HepG2 (cell line): ENCODE data around the gene AMZ2. TPM values are rescaled to one million over a fixed set of nuclear protein-coding genes. Genes with fewer than 3 reads are reported as not detected.
A peak's percentile ranks its signal among the peaks of the same experiment; 100 is the strongest.

Experiments used
- CSRNP2 ChIP-seq: sonication (generic); formaldehyde crosslinking; conservative IDR thresholded peaks from 2 replicates; pipeline ENCODE4 v1.8.0; 2022; ENCODE audit warnings: low read depth, missing genetic modification reagents
- HBP1 ChIP-seq: IDR thresholded peaks from 2 replicates; pipeline ENCODE4 v1.6.1; 2016; ENCODE audit warnings: low read depth, control low read depth
- HCFC1 ChIP-seq: fragments of 150-350 bp; IDR thresholded peaks from 2 replicates; pipeline ENCODE4 v1.6.1; 2014; ENCODE audit warnings: low read depth, low read length
- KLF9 ChIP-seq: IDR thresholded peaks from 2 replicates; pipeline ENCODE4 v1.6.1; 2016; ENCODE audit warnings: low read depth
- MBD4 ChIP-seq: IDR thresholded peaks from 2 replicates; pipeline ENCODE4 v1.6.1; 2012; ENCODE audit warnings: low read length, inconsistent platforms, borderline replicate concordance
- MEIS2 ChIP-seq: sonication (generic); formaldehyde crosslinking; IDR thresholded peaks from 2 replicates; pipeline ENCODE4 v1.9.0; 2021; ENCODE audit warnings: mild to moderate bottlenecking, missing genetic modification reagents
- MLLT10 ChIP-seq: sonication (generic); formaldehyde crosslinking; IDR thresholded peaks from 2 replicates; pipeline ENCODE4 v1.4.0; 2020; ENCODE audit warnings: missing genetic modification reagents
- MYPOP ChIP-seq: sonication (generic); formaldehyde crosslinking; IDR thresholded peaks from 2 replicates; pipeline ENCODE4 v1.8.1; 2023; ENCODE audit warnings: mild to moderate bottlenecking, moderate library complexity, missing genetic modification reagents
- PCBP2 ChIP-seq: fragments of 200-400 bp; formaldehyde crosslinking; optimal IDR thresholded peaks from 2 replicates; pipeline ENCODE3; 2018; ENCODE audit warnings: low read length, low read depth; ENCODE audit not compliant: poor library complexity, severe bottlenecking
- SP5 ChIP-seq: IDR thresholded peaks from 2 replicates; pipeline ENCODE4 v1.6.1; 2016; ENCODE audit warnings: low read depth, borderline replicate concordance
- SRSF9 ChIP-seq: fragments of 200-400 bp; formaldehyde crosslinking; IDR thresholded peaks from 2 replicates; pipeline ENCODE4 v1.6.1; 2018; ENCODE audit warnings: borderline replicate concordance, mild to moderate bottlenecking, low read depth, low read length; ENCODE audit not compliant: insufficient read depth, poor library complexity, severe bottlenecking
- TBX3 ChIP-seq: fragments of 450-650 bp; IDR thresholded peaks from 2 replicates; pipeline ENCODE4 v1.6.1; 2017; ENCODE audit warnings: antibody characterized with exemption, mild to moderate bottlenecking, inconsistent platforms, borderline replicate concordance
- USF2 ChIP-seq, 2 experiments: sonication (generic) in 1 of 2; formaldehyde crosslinking in 1 of 2; IDR thresholded peaks; 2 replicates each; pipeline versions ENCODE4 v1.5.1 to v1.6.1; 2011 to 2020; ENCODE audit warnings: borderline replicate concordance in 1 of 2, low read depth in 1 of 2, low read length in 1 of 2, mild to moderate bottlenecking in 1 of 2, missing genetic modification reagents in 1 of 2, moderate library complexity in 1 of 2
- ZBTB20 ChIP-seq: sonication (generic); formaldehyde crosslinking; IDR thresholded peaks from 2 replicates; pipeline ENCODE4 v1.8.1; 2023; ENCODE audit warnings: missing genetic modification reagents, low read depth, mild to moderate bottlenecking, borderline replicate concordance
- ZBTB39 ChIP-seq: sonication (generic); formaldehyde crosslinking; IDR thresholded peaks from 2 replicates; pipeline ENCODE4 v1.5.0; 2020; ENCODE audit warnings: missing genetic modification reagents
- ZFP62 ChIP-seq: sonication (generic); formaldehyde crosslinking; IDR thresholded peaks from 2 replicates; pipeline ENCODE4 v1.4.0; 2020; ENCODE audit warnings: missing genetic modification reagents
- ZFP82 ChIP-seq: sonication (generic); formaldehyde crosslinking; IDR thresholded peaks from 2 replicates; pipeline ENCODE4 v1.5.1; 2020; ENCODE audit warnings: mild to moderate bottlenecking, missing genetic modification reagents, borderline replicate concordance
- ZSCAN20 ChIP-seq: sonication (generic); formaldehyde crosslinking; IDR thresholded peaks from 2 replicates; pipeline ENCODE4 v1.4.0; 2020; ENCODE audit warnings: missing genetic modification reagents, mild to moderate bottlenecking, borderline replicate concordance
- polyA plus RNA-seq, 8 experiments: library from polyadenylated mRNA; depleted of rRNA in 3 of 8; stranded (reverse) in 7 of 8; unstranded in 1 of 8; fragments of >200 nt; fragmentation: Illumina TruSeq in 4 of 8; extraction: Trizol in 4 of 8; gene quantifications; 2 replicates each; pipeline versions ENCODE4 v1.2.1 to v1.2.3, GENCODE V29; 2011 to 2016; ENCODE audit warnings: low read depth in 4 of 8, missing spikeins in 1 of 8, mixed read lengths in 1 of 8; ENCODE audit not compliant: insufficient read depth in 1 of 8
- total RNA-seq, 5 experiments: library from RNA; depleted of rRNA; stranded (reverse); fragments of >200 nt; fragmentation: Illumina TruSeq; extraction: Trizol; gene quantifications; 2 replicates each; pipeline ENCODE4 v1.2.3, GENCODE V29; 2016; ENCODE audit warnings: low read depth in 1 of 5

The AMZ2 gene
- total and polyA plus RNA-seq, 2 of the 13 experiments (the other 11 are each of a cell fraction or from before 2014, with no cell fraction given), result 86.9 to 90.2 TPM

GRCh38 chr17:68291836-68292688 is 44.2 kb downstream of the AMZ2 start (continued):
- TF ChIP-seq ZFP82 (CRISPR knock-in tag), result no peak
- TF ChIP-seq MEIS2 (CRISPR knock-in tag), result no peak
- peak; percentile 87 for TF ChIP-seq MYPOP (CRISPR knock-in tag)
- TF ChIP-seq MLLT10 (CRISPR knock-in tag), result no peak
- TF ChIP-seq ZBTB39, result no peak
- TF ChIP-seq TBX3, result no peak
- TF ChIP-seq HCFC1, result no peak
- 0 out of 2 replicates have a peak, but pooled peaks have one; percentile 22 for TF ChIP-seq SP5 (CRISPR knock-in tag)
- TF ChIP-seq ZBTB20 (CRISPR knock-in tag), result 0 out of 2 replicates have a peak, but pooled peaks have one; percentile 50
- no peak for TF ChIP-seq CSRNP2 (CRISPR knock-in tag)
- no peak for TF ChIP-seq PCBP2
- no peak for TF ChIP-seq USF2 (IDR thresholded peaks at IDR 0.05; ENCODE audit: low read depth, low read length)
- TF ChIP-seq USF2 (CRISPR knock-in tag; IDR thresholded peaks at IDR 0.05; ENCODE audit: borderline replicate concordance), result no peak
- TF ChIP-seq MBD4, result no peak
- TF ChIP-seq KLF9 (CRISPR knock-in tag), result no peak; the same call in 1 of the 2 replicates
- no peak for TF ChIP-seq HBP1
- 0 out of 2 replicates have a peak, but pooled peaks have one; percentile 24 for TF ChIP-seq ZSCAN20
- no peak for TF ChIP-seq ZFP62
- no peak for TF ChIP-seq SRSF9
